GM21381 (cell line): ENCODE results near the gene FAM110D.

Experiments
- ATAC-seq: cut with Tn5 transposase; IDR thresholded peaks from one replicate; pipeline ENCODE4 v1.9.1; 2021; ENCODE audit warnings: mild to moderate bottlenecking, moderate library complexity; ENCODE audit not compliant: unreplicated experiment

Gene FAM110D

GRCh38 chr1:26184086-26184485 is 25.2 kb downstream of the FAM110D start:
- no peak for ATAC-seq

- no peak for ATAC-seq
Measured at GRCh38 chr1:26184883-26185282, 26.0 kb downstream of the FAM110D start.

- ATAC-seq = no peak
Measured at GRCh38 chr1:26187882-26188281, 29.0 kb downstream of the FAM110D start.

- ATAC-seq = no peak
Measured at GRCh38 chr1:26188477-26188876, 29.6 kb downstream of the FAM110D start.

GRCh38 chr1:26189331-26189730 is 30.5 kb downstream of the FAM110D start:
- no peak for ATAC-seq

GRCh38 chr1:26189751-26190275 is 30.9 kb downstream of the FAM110D start:
- no peak for ATAC-seq

GRCh38 chr1:26190373-26190987 is 31.6 kb downstream of the FAM110D start, which contains the start of gene CATSPER4:
Gene CATSPER4, plus strand, starts transcription at chr1:26190602. Its CDS starts 26 bp downstream, at chr1:26190628.
- ATAC-seq = no peak

- ATAC-seq = no peak
Measured at GRCh38 chr1:26191739-26192138, 32.9 kb downstream of the FAM110D start.

- ATAC-seq = no peak
Measured at GRCh38 chr1:26195805-26196204, 36.9 kb downstream of the FAM110D start.

GRCh38 chr1:26197301-26197700 is 38.4 kb downstream of the FAM110D start:
- no peak for ATAC-seq

GRCh38 chr1:26197813-26198212 is 38.9 kb downstream of the FAM110D start:
- no peak for ATAC-seq

- no peak for ATAC-seq
Measured at GRCh38 chr1:26200413-26200812, 41.5 kb downstream of the FAM110D start.

- no peak for ATAC-seq
Measured at GRCh38 chr1:26203642-26204318, 44.9 kb downstream of the FAM110D start.

- no peak for ATAC-seq
Measured at GRCh38 chr1:26210147-26210870, 51.4 kb downstream of the FAM110D start.

- no peak for ATAC-seq
Measured at GRCh38 chr1:26212726-26213125, 53.8 kb downstream of the FAM110D start.

GRCh38 chr1:26213335-26213905 is 54.5 kb downstream of the FAM110D start:
- no peak for ATAC-seq
